ENCODE data around the gene TIMM44.

Gene TIMM44

DNA sequence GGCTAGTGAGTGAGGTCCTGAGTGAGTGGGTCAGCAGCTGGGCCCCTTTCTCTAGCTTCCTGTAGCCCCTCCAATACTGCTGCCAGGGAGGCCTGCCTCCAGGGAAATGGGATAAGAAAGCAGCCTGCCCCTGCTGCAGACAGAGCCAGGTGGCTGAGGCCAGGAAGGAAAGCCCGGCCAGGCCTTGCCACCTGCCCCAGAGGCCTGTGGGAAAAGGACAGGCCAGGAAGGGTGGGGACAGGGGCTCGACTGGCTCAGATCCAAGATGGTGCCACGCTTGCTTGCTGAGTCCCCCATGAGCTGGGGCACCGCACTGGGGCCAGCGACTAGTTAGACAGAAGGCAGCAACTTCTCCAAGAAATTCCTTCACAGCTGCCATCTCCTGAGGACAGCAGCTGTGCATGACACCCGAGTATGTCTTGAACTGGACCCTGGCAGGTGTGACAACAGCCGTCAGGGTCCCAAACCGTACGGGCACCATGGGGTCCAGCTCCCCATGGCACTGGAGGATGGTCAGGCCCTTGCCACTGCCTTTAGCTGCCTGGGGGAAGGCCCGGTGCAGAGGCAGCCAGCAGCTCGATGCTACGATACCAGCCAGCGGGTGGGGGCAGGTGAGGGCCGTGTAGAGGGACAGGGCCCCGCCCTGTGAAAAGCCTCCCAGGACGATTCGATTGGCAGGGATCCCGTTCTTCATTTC, 64.2 kb downstream of the TIMM44 start:
- TF ChIP-seq Cebpa-rat (IDR thresholded peaks at IDR 0.05) = no peak
- Histone ChIP-seq H3K4me2 (peak overlapping the region in 8 of 11 experiments; percentile 12 to 60 (median 46); a peak in 12 of 22 replicates), H3K27ac (peak overlapping the region in 2 of 11 experiments; percentile 31 to 32; a peak in 3 of 22 replicates)

DNA sequence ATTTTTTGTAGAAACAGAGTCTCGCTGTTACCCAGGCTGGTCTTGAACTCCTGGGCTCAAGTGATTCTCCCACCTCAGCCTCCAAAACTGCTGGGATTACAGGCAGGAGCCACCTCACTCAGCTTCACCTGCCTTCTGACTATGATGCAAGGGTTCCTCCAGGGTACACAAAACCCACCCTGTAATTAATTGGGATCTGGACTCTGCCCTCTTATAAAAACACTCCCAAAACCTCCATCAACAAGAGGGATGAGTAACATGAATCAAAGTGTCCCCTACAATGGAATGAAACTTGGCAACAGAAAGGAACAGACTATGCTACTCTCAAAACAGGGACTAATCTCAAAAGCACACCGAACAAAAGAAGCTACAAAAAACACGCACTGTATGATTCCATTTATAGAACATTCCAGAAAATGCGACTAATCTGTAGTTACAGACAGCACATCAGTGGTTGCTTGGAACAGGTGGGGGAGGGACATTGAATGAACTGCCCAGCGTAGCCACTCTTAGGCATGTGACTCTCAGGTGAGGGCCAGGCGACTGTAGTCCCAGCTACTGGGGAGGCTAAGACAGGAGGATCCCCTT, 66.1 kb downstream of the TIMM44 start:
- Histone ChIP-seq H3K4me1 (peaks cover 19 to 44% (median 41%) of the 10 kb centered on the region in 10 experiments), H3K9ac (no peak overlapping the region), H4K20me1 (peaks cover 0 to 7% (median 0%) of the 10 kb centered on the region in 11 experiments; a peak in 1 of 22 replicates), H3K27me3 (peaks cover 0 to 21% (median 0%) of the 10 kb centered on the region in 11 experiments; a peak in 10 of 22 replicates), H3K27ac (no peak overlapping the region), H3K4me3 (no peak overlapping the region), H3K4me2 (no peak overlapping the region), H3K9me3 (replicated peaks in 1 of 11) (0 out of 22 replicates have a peak, but pooled peaks cover 0 to 4% (median 0%) of the 10 kb centered on the region in 11 experiments), H3K36me3 (no peaks in the 10 kb centered on the region)
- TF ChIP-seq Cebpa-rat (IDR thresholded peaks at IDR 0.05) = no peak

More for the DNA sequence above, 64.2 kb downstream of the TIMM44 start:
- Histone ChIP-seq H3K9me3 (replicated peaks in 1 of 11) (0 out of 22 replicates have a peak, but pooled peaks cover 0 to 4% (median 0%) of the 10 kb centered on the region in 11 experiments), H3K36me3 (no peaks in the 10 kb centered on the region), H4K20me1 (no peaks in the 10 kb centered on the region), H3K4me1 (peaks cover 16 to 43% (median 36%) of the 10 kb centered on the region in 10 experiments), H3K9ac (peak overlapping the region in 1 of 11 experiments; percentile 41; a peak in 2 of 22 replicates), H3K4me3 (no peak overlapping the region), H3K27me3 (peaks cover 0 to 6% (median 0%) of the 10 kb centered on the region in 11 experiments; a peak in 8 of 22 replicates)
